K562 (cell line): ENCODE data around the gene SRMS.

Experiments used
- BRD4 ChIP-seq: fragments of 200-600 bp; sonication (generic); IDR thresholded peaks from 2 replicates; pipeline ENCODE4 v1.6.1; 2017; ENCODE audit warnings: inconsistent platforms
- CBFB ChIP-seq: sonication (generic); formaldehyde crosslinking; IDR thresholded peaks from 2 replicates; pipeline ENCODE4 v1.4.0; 2020; ENCODE audit warnings: mild to moderate bottlenecking, missing genetic modification reagents
- HCFC1 ChIP-seq: IDR thresholded peaks from 2 replicates; pipeline ENCODE4 v1.6.1; 2012; ENCODE audit warnings: low read depth, low read length, improper control_type of control experiment
- HDAC1 ChIP-seq, 2 experiments: fragments of 450-650 bp; IDR thresholded peaks; 2 replicates each; pipeline ENCODE4 v1.6.1; 2016 to 2017; ENCODE audit warnings: inconsistent platforms in 1 of 2, mild to moderate bottlenecking in 1 of 2, moderate library complexity in 1 of 2
- TAF1 ChIP-seq: IDR thresholded peaks from 2 replicates; pipeline ENCODE4 v1.6.1; 2011; ENCODE audit warnings: mild to moderate bottlenecking, low read length, moderate library complexity; ENCODE audit not compliant: insufficient read depth, control insufficient read depth, severe bottlenecking; ENCODE audit errors: extremely low read depth
- U2AF1 ChIP-seq: fragments of 200-400 bp; formaldehyde crosslinking; optimal IDR thresholded peaks from 2 replicates; pipeline ENCODE3; 2017; ENCODE audit warnings: mild to moderate bottlenecking, low read depth, low read length, moderate library complexity
- ZNF561 ChIP-seq: fragments of 450-650 bp; formaldehyde crosslinking; conservative IDR thresholded peaks from 2 replicates; pipeline ENCODE4 v1.4.0; 2020; ENCODE audit warnings: mild to moderate bottlenecking, moderate library complexity
- TF ChIP-seq, protein P1 (sequence below), 2 experiments: fragments of 150-350 bp in 1 of 2; IDR thresholded peaks; 2 replicates each; pipeline ENCODE4 v1.6.1; 2012 to 2016; ENCODE audit warnings: low read depth in 2 of 2, low read length in 2 of 2, mild to moderate bottlenecking in 1 of 2, moderate library complexity in 1 of 2

DNA sequence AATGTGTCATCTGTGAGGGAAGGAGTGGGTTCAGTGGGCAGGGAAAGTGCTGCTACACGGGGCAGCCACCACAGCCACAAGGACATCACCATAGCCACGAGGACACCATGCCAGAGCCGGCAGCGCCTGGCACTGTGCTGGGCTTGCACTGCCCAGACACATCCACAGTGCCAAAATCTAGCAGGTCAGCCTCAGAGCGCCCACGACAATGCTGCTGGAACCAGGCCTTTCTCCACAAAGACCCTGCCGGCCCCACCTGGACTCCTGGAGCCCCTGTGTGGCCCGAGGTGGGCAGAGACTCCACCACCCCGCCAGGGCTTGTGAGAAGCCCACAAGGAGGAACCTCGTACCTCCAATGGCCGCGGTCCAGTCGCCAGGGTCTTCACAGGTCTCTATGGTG, 45.1 kb upstream of the SRMS start:
- TF ChIP-seq ZNF561 (CRISPR knock-in tag) (no peak), U2AF1 (no peak), CBFB (CRISPR knock-in tag) (no peak), HDAC1 (IDR thresholded peaks at IDR 0.05) (no peak), TAF1 (no peak), HCFC1 (no peak), BRD4 (no peak)
- TF ChIP-seq, protein P1, sequence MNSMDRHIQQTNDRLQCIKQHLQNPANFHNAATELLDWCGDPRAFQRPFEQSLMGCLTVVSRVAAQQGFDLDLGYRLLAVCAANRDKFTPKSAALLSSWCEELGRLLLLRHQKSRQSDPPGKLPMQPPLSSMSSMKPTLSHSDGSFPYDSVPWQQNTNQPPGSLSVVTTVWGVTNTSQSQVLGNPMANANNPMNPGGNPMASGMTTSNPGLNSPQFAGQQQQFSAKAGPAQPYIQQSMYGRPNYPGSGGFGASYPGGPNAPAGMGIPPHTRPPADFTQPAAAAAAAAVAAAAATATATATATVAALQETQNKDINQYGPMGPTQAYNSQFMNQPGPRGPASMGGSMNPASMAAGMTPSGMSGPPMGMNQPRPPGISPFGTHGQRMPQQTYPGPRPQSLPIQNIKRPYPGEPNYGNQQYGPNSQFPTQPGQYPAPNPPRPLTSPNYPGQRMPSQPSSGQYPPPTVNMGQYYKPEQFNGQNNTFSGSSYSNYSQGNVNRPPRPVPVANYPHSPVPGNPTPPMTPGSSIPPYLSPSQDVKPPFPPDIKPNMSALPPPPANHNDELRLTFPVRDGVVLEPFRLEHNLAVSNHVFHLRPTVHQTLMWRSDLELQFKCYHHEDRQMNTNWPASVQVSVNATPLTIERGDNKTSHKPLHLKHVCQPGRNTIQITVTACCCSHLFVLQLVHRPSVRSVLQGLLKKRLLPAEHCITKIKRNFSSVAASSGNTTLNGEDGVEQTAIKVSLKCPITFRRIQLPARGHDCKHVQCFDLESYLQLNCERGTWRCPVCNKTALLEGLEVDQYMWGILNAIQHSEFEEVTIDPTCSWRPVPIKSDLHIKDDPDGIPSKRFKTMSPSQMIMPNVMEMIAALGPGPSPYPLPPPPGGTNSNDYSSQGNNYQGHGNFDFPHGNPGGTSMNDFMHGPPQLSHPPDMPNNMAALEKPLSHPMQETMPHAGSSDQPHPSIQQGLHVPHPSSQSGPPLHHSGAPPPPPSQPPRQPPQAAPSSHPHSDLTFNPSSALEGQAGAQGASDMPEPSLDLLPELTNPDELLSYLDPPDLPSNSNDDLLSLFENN (IDR thresholded peaks at IDR 0.05; ENCODE audit: low read depth in 2 of 2, low read length in 2 of 2), result no peak
